SK-N-SH (cell line): ENCODE data around the gene F2RL3.

Experiments
- EP300 ChIP-seq, 2 experiments: IDR thresholded peaks; 2 replicates each; pipeline versions ENCODE4 v1.4.0 to v1.6.1; 2012; ENCODE audit warnings: borderline replicate concordance in 1 of 2, low read depth in 1 of 2, low read length in 1 of 2
- EZH2phosphoT487 ChIP-seq: fragments of 200-600 bp; sonication (generic); IDR thresholded peaks from 2 replicates; pipeline ENCODE4 v1.6.1; 2017; ENCODE audit warnings: low read depth, mixed run types, mild to moderate bottlenecking, antibody characterized with exemption, moderate library complexity, borderline replicate concordance
- MXI1 ChIP-seq: IDR thresholded peaks from 2 replicates; pipeline ENCODE4 v1.6.1; 2012; ENCODE audit warnings: mild to moderate bottlenecking, low read depth, low read length, improper control_type of control experiment
- NFIC ChIP-seq: IDR thresholded peaks from 2 replicates; pipeline ENCODE4 v1.4.0; 2012; ENCODE audit warnings: borderline replicate concordance
- POLR2AphosphoS5 ChIP-seq: IDR thresholded peaks from 2 replicates; pipeline ENCODE4 v1.6.1; 2012; ENCODE audit warnings: low read depth, low read length
- TF ChIP-seq, protein P1 (sequence below): fragments of 150-350 bp; IDR thresholded peaks from 2 replicates; pipeline ENCODE4 v1.6.1; 2016; ENCODE audit warnings: mild to moderate bottlenecking, low read depth, low read length

- TF ChIP-seq POLR2AphosphoS5: no peak
- TF ChIP-seq, protein P1, sequence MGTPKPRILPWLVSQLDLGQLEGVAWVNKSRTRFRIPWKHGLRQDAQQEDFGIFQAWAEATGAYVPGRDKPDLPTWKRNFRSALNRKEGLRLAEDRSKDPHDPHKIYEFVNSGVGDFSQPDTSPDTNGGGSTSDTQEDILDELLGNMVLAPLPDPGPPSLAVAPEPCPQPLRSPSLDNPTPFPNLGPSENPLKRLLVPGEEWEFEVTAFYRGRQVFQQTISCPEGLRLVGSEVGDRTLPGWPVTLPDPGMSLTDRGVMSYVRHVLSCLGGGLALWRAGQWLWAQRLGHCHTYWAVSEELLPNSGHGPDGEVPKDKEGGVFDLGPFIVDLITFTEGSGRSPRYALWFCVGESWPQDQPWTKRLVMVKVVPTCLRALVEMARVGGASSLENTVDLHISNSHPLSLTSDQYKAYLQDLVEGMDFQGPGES: no peak
- no peak for TF ChIP-seq EZH2phosphoT487
- no peak for TF ChIP-seq MXI1
- TF ChIP-seq EP300 (IDR thresholded peaks at IDR 0.05; ENCODE audit: borderline replicate concordance in 1 of 2, low read depth in 1 of 2, low read length in 1 of 2): no peak
- no peak for TF ChIP-seq NFIC
Observed at GRCh38 chr19:16887353-16888265, 1.2 kb upstream of the F2RL3 start.
